ENCODE data around the gene TSTD2.

The TSTD2 gene

DNA sequence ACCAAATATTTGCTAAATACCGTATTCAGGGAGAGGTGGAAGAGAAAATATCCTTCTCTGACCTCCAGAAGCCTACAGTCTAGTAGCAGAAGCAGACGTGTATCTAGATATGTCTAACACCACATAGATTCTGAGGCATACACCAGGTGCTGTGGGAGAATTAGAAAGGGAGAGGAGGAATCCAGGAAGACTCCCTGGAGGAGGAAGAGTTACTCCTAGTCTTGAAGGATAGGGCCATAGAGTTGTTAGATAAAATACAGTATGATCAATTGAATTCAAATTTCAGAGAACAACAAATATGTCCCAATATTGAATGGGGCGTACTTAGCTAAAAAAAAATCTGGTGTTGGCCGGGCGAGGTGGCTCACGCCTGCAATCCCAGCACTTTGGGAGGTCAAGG, 73.0 kb downstream of the TSTD2 start:
- no peak for DNase-seq

DNA sequence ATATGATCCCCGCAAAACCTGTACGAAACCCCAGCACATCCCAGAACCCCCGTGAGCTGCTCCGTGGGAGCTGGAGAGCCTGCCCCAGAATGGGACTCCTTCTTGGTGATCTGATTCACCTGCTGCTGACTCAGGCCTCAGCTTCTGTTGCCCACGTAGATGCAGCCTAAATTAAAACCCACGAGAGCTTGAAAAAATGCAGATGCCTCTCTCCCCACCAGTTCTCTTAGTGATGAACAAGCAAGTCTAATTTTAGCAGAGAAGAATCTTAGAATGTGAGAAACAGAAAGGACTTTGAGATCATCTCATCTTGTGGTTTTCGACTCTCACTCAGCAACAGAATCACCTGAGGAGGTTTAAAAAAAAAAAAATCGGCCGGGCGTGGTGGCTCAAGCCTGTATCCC, 74.1 kb downstream of the TSTD2 start:
- peak in 1 of 2 donors; percentile 24 for DNase-seq

DNA sequence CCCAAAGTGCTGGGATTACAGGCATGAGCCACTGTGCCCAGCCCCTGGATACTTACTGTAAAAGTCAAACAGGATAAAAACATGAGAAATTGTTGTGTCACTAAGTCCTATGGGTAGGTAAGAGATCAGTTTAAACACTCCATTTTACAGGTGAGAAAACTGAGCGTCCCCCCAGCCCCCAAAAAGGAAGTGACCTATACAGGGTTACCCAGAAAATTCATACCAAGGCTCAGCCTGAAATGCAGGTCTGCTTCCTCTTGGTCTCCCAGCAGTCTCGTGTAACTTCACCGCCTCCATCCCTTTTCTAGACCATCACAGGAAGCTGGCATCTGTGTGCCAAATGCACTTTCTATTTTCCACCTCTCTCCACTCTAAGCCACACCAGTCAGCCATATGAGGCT, 74.5 kb downstream of the TSTD2 start:
- DNase-seq: peak in 1 of 2 donors; percentile 24

DNA sequence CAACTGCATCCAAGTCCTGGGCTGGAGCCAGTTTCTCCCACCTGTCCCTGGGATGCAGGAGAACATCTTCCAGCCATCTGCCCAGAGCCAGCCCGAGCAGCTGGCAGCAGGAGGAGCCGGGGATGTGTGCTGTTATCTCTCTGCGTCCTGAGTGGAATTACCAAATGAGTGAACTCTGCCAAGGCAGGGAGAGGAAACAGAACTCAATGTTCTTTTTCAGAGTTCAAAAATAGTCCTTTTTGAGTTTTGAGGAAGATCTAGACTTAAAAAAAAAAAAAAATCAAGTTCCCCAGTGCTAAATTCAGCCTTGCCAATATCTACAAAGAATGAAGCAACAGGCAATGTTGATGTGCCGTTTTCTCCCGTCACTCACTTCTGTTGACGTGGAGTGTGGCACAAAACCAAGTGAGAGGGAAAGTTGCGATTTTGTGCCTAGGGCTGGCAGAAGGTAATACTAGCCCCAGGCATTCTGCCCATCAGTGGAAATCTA, 75.5 kb downstream of the TSTD2 start:
- peak; percentile 45 to 87 for DNase-seq

DNA sequence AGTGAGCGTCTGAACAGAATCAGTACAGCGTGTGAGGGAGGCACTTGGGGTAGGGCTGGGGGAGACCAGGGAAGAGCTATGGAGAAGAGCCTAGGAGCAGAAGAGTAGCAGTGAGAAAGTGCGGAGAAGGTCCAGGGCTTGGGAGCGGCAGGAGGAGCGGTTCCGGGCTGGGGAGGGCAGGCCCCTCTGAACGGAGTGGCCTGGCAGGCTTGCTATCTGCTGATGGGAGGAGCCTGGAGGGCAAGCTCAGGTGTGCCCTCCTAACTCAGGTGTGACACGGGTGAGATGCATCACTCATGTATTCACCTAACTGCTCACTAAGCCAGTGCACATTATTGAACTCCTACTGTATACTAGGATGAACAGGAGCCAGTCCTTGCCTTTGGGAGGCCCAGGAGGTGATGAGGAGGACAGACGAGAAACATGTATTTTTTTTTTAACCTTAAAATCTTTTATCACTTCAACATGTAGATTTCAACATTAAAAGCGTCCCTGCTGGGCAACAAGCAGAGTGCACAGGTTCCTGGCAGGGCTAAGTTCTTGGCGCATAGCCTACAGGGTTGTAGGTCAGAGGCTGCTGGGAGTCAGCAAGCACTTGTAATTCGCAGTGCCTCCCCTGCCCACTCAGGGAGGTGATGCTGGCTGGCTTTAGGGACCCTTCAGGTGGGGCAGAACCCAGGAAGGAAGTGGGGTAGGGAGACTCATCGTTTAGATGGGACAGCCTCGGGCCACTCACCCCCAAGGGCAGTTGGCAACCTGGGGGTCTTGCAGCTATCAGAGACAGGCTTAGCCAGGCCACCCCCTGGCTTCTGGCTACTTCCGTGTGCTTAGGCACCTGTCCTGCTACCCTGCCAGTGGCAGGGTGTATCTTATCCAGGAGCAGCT, 76.2 kb downstream of the TSTD2 start:
- no peak for DNase-seq

DNA sequence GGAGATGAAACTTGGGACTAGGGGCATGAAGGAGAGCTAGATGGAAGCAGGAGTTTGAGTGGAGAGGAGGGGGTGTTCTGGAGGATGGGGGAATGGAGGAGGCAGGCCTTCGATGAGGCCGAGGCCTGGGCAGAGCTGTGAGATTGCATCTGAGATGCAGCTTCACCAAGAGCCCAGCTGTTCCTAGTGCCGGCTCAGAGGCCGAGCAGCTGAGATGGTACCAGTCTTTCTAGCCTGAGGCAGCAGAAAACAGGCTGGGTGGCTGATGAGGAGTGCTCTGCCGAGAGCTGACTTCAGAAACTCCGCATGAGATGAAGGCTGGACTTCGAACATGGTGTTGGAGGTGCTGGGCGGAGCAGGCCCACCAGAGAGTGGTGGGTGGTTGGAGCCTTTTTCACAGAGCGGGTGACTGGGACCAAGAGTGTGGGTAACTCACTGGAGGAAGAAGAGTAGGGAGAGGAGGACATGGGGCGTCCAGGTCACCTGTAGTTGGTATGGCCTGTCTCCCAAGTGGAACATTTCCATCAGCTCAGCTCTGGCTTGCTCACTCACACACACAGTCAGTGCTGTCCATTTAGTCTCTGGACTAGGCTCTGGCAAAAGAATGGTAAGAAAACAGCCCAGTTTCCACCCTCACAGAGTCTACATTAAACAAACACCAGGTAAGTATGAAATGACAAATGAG, 77.0 kb downstream of the TSTD2 start:
- no peak for DNase-seq

DNA sequence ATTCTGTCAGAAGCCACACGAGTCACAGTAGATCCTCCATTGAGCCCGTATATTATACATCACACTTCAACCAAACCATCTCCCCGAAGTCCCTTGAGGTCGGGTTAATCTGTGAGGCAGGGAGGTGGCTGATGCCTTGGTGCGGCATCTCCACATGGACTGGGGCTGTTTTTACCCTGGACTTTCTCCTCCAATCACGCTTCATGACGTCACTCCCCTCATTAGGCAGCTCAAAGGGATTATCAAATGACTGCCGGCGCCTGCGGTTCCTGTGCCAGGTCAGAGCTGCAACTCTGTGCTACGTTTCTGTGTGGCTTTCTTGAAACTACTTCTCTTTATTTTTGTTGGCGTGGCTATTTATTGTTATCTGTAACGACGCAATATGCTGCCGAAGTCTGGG, 78.0 kb downstream of the TSTD2 start:
- DNase-seq: no peak

DNA sequence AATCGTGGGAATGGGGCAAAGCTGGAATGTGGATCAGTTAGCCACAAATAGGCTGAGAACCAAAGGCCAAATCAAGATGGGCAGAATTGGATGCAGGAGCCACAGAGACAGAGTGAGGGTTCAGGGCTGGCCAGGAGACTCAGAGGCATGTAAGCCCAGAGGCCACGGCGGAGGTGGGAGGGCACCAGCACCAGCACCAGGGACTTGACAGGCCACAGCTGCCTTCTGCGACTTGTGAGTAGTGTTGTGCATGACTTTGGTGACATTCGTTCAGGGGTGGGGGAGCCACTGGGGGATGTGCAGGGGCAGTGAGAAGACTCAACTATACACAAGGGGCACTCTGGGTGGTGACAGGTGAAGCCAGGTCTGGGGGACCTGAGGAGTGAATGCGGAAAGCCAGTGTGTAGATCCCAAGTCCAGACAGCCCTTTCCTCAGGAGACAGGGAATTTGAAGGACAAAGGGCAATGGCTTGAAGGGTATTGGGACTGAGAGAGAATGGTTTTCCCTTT, 78.5 kb downstream of the TSTD2 start:
- no peak for DNase-seq

DNA sequence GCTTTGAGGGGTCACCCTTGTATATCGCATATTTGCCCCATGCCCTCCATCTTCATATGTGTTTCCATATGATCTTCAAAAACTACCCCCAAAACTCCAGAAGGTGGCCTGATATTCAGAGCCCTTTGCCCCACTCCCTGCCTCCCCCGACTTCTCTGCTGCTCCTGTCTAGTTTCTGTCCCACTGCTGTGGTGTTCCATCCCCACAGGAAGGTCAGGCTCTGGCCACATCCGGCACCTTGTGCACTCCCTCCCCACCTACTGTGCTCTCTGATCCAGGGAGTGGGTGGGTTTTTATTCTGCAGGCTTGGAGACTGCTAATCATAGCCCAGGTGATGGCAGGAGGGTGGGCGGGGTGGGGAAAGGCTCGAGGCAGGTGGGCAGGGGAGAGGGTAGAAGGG, 79.3 kb downstream of the TSTD2 start:
- DNase-seq: no peak

DNA sequence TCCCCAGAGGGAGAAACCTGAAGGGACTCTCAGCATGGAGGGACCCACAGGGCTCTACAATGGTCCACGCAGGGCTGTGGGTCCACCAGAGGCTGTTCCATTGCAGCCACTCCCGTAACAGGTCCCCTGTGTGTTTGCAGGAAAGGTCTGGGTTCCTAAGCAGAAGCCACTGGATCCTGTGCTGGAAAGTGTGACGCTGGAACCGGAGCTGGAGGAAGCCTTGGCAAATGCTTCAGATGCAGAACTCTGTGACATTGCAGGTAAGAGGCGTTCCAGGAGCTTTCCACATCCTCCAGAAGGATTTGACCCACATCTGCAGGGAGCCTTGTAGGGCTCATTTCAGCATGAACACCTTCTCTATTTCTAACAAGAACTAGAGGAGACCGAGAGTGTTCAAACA, 80.0 kb downstream of the TSTD2 start:
- no peak for DNase-seq

DNA sequence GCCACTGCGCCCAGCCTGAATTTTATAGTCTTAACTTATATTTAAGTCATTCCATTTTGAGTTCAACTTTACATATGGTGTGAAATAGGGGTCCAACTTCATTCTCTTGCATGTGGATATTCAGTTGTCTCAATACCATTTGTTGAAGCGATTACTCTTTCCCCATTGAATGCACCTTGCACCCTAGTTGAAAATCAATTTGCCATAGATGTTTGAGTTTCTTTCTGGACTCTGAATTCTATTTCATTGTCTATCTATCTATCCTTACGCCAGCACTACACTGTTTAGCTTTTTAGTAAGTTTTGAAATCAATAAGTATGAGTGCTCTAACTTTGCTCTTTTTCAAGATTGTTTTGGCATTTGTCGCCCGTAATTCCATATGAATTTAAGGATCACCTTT, 81.9 kb downstream of the TSTD2 start:
- no peak for DNase-seq

DNA sequence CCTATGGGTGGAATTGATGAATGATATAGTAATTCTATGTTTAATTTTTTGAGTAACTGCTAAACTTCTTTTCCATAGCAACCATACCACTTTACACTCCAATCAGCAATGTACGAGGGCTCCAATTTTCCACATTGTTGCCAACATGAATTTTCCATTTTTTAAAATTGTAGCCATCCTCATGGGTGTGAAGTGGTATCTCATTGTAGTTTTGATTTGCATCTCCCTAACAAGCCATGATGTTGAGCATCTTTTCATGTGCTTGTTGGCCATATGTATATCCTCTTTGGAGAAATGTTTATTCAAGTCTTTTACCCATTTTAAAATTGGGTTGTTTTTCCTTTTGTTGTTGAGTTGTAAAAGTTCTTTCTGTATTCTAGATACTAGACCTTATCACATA, 82.8 kb downstream of the TSTD2 start:
- no peak for DNase-seq

Data from hippocampal formation (tissue), 2 donors.